HG03571 (cell line): Measurements from ENCODE around the gene RB1.
"Not testable (repeated sequence)": the region's sequence is repeated elsewhere in the genome, so short reads cannot be mapped to it uniquely, and the experiment has no call there.

ENCODE experiments used
- ATAC-seq: cut with Tn5 transposase; IDR thresholded peaks from one replicate; pipeline ENCODE4 v1.9.1; 2021; ENCODE audit not compliant: unreplicated experiment

The RB1 gene

GRCh38 chr13:48404952-48405351 is 101.4 kb downstream of the RB1 start:
- no peak for ATAC-seq

GRCh38 chr13:48405875-48406274 is 102.3 kb downstream of the RB1 start:
- no peak for ATAC-seq

- ATAC-seq = no peak
These were observed 106.6 kb downstream of the RB1 start for GRCh38 chr13:48410199-48410598.

- ATAC-seq = no peak
These were observed 107.7 kb downstream of the RB1 start for GRCh38 chr13:48411147-48411794.

- ATAC-seq = no peak
These were observed 108.4 kb downstream of the RB1 start for GRCh38 chr13:48411841-48412531.

GRCh38 chr13:48412881-48413351 is 109.4 kb downstream of the RB1 start, which contains the start of gene LPAR6:
TSS of gene LPAR6 (minus strand) at chr13:48413113. CDS start at chr13:48412423, 690 bp downstream.
- no peak for ATAC-seq

GRCh38 chr13:48414501-48414900 is 111.0 kb downstream of the RB1 start:
- ATAC-seq = no peak

GRCh38 chr13:48415516-48415915 is 112.0 kb downstream of the RB1 start:
- ATAC-seq = no peak

GRCh38 chr13:48422003-48422402 is 118.5 kb downstream of the RB1 start:
- not testable (repeated sequence) for ATAC-seq

GRCh38 chr13:48424212-48424611 is 120.7 kb downstream of the RB1 start:
- no peak for ATAC-seq

- ATAC-seq = no peak
These were observed 122.5 kb downstream of the RB1 start for GRCh38 chr13:48426052-48426451.

- ATAC-seq = not testable (repeated sequence)
These were observed 123.3 kb downstream of the RB1 start for GRCh38 chr13:48426755-48427298.

GRCh38 chr13:48429036-48429435 is 125.5 kb downstream of the RB1 start:
- ATAC-seq = no peak

- ATAC-seq = no peak
These were observed 126.3 kb downstream of the RB1 start for GRCh38 chr13:48429886-48430285.

GRCh38 chr13:48431431-48431830 is 127.9 kb downstream of the RB1 start:
- ATAC-seq = no peak

- ATAC-seq = no peak
These were observed 128.6 kb downstream of the RB1 start for GRCh38 chr13:48431987-48432615.

- no peak for ATAC-seq
These were observed 130.6 kb downstream of the RB1 start for GRCh38 chr13:48434200-48434599.

- no peak for ATAC-seq
These were observed 133.2 kb downstream of the RB1 start for GRCh38 chr13:48436661-48437288.

GRCh38 chr13:48437371-48437770 is 133.8 kb downstream of the RB1 start:
- ATAC-seq = no peak

- ATAC-seq = no peak
These were observed 140.1 kb downstream of the RB1 start for GRCh38 chr13:48443442-48444208.
